Keratinocyte (primary cell): ENCODE data around the gene GFOD2. TPM values are rescaled to one million over a fixed set of nuclear protein-coding genes. Genes with fewer than 3 reads are reported as not detected.

Experiments used
- DNase-seq: peaks from one replicate; pipeline ENCODE4 v3.0.0-alpha.2; 2011; ENCODE audit warnings: low read depth, missing footprints, low spot score
- FAIRE-seq: peaks from 2 replicates; lab custom pipeline; 2011; peaks lifted over from hg19 to GRCh38; lab: Jason Lieb, UNC
- H2AFZ ChIP-seq: 2 replicates; pipeline ENCODE4 v1.6.0; 2012; ENCODE audit warnings: low read length, control low read depth, inconsistent platforms; ENCODE audit not compliant: control insufficient read depth
- H3K27ac ChIP-seq: 2 replicates; pipeline ENCODE4 v1.5.1; 2011; ENCODE audit warnings: low read length; ENCODE audit not compliant: control insufficient read depth, insufficient read depth
- H3K27me3 ChIP-seq: 3 replicates; pipeline ENCODE4 v1.6.0; 2011; ENCODE audit warnings: low read length; ENCODE audit not compliant: control insufficient read depth, insufficient read depth; ENCODE audit errors: extremely low read depth
- H3K36me3 ChIP-seq, 2 experiments: 2 replicates in 1 of 2; 3 replicates in 1 of 2; pipeline ENCODE4 v1.5.1; 2011; ENCODE audit warnings: low read length in 2 of 2, mild to moderate bottlenecking in 1 of 2; ENCODE audit not compliant: control insufficient read depth in 2 of 2, insufficient read depth in 2 of 2; ENCODE audit errors: extremely low read depth in 1 of 2
- H3K4me1 ChIP-seq: 3 replicates; pipeline ENCODE4 v1.5.1; 2011; ENCODE audit warnings: low read length; ENCODE audit not compliant: control insufficient read depth, insufficient read depth; ENCODE audit errors: extremely low read depth
- H3K4me2 ChIP-seq: 3 replicates; pipeline ENCODE4 v1.6.0; 2011; ENCODE audit warnings: low read depth, low read length; ENCODE audit not compliant: control insufficient read depth, insufficient read depth; ENCODE audit errors: extremely low read depth
- H3K4me3 ChIP-seq, 3 experiments: fragments of 200-600 bp in 1 of 3; sonication (generic) in 1 of 3; 2 replicates in 2 of 3; 3 replicates in 1 of 3; pipeline ENCODE4 v1.5.1; 2011 to 2016; ENCODE audit warnings: low read length in 3 of 3, mild to moderate bottlenecking in 3 of 3, control low read depth in 2 of 3, inconsistent platforms in 1 of 3, low read depth in 1 of 3, mixed read lengths in 1 of 3, mixed run types in 1 of 3, moderate library complexity in 1 of 3; ENCODE audit not compliant: control insufficient read depth in 2 of 3, insufficient read depth in 2 of 3; ENCODE audit errors: extremely low read depth in 1 of 3
- H3K79me2 ChIP-seq: 2 replicates; pipeline ENCODE4 v1.6.0; 2012; ENCODE audit warnings: low read length; ENCODE audit not compliant: control insufficient read depth, insufficient read depth
- H3K9ac ChIP-seq: 3 replicates; pipeline ENCODE4 v1.6.0; 2011; ENCODE audit warnings: low read length; ENCODE audit not compliant: control insufficient read depth, insufficient read depth; ENCODE audit errors: extremely low read depth
- H3K9me1 ChIP-seq: 3 replicates; pipeline ENCODE4 v1.6.0; 2011; ENCODE audit warnings: low read length; ENCODE audit not compliant: control insufficient read depth, insufficient read depth; ENCODE audit errors: extremely low read depth
- H3K9me3 ChIP-seq: 2 replicates; pipeline ENCODE4 v1.5.1; 2012; ENCODE audit warnings: low read depth, low read length; ENCODE audit not compliant: control insufficient read depth
- H4K20me1 ChIP-seq: 3 replicates; pipeline ENCODE4 v1.6.0; 2011; ENCODE audit warnings: low read length; ENCODE audit not compliant: control insufficient read depth, insufficient read depth; ENCODE audit errors: extremely low read depth
- CTCF ChIP-seq, 3 experiments: IDR thresholded peaks in 1 of 3; conservative IDR thresholded peaks in 1 of 3; optimal IDR thresholded peaks in 1 of 3; 2 replicates in 2 of 3; 3 replicates in 1 of 3; pipeline versions ENCODE3 to v1.5.1; 2011; ENCODE audit warnings: low read length in 3 of 3, mild to moderate bottlenecking in 3 of 3, moderate library complexity in 2 of 3, control low read depth in 1 of 3, inconsistent platforms in 1 of 3; ENCODE audit not compliant: insufficient read depth in 2 of 3; ENCODE audit errors: extremely low read depth in 1 of 3
- EZH2 ChIP-seq: IDR thresholded peaks from one replicate; pipeline ENCODE4 v1.6.1; 2012; ENCODE audit warnings: inconsistent platforms, mild to moderate bottlenecking, low read length, moderate library complexity
- dilution Hi-C: fragments of 300-500 bp; cut with MboI; formaldehyde crosslinking; loops from one replicate; pipeline ENCODE4 v1.7.0; 2020; ENCODE audit warnings: low sequenced_read_pairs; ENCODE audit not compliant: extremely low pct_ligation_motif_present
- polyA plus RNA-seq, 5 experiments: library from polyadenylated mRNA; depleted of rRNA in 3 of 5; stranded (reverse) in 3 of 5; stranded (forward) in 1 of 5; unstranded in 1 of 5; fragments of >200 nt; gene quantifications; 1 replicate in 1 of 5; 2 replicates in 3 of 5; 3 replicates in 1 of 5; pipeline versions ENCODE4 v1.2.1 to v1.2.3, GENCODE V29; 2011 to 2012; ENCODE audit warnings: missing spikeins in 2 of 5, low read depth in 1 of 5, low replicate concordance in 1 of 5

Gene GFOD2
- polyA plus RNA-seq, 1 donor (not counting 4 experiments of a cell fraction or from before 2014, with no cell fraction given), result 13.2 TPM

GRCh38 chr16:67657751-67658518 is 61.2 kb downstream of the GFOD2 start:
- DNase-seq (no peak), FAIRE-seq (no peak)
- no peak overlapping the region for H3K9ac ChIP-seq
- H3K27ac ChIP-seq, result no peak overlapping the region
- peaks cover 25% of the 10 kb centered on the region for H3K27me3 ChIP-seq
- H2AFZ ChIP-seq, result no peak overlapping the region
- H4K20me1 ChIP-seq, result no peaks in the 10 kb centered on the region
- H3K36me3 ChIP-seq, result peaks cover 1 to 9% of the 10 kb centered on the region in 2 experiments
- dilution Hi-C loops, result no loop called here
- TF ChIP-seq CTCF (optimal IDR thresholded peaks at IDR 0.05 in 1 of 3, IDR thresholded peaks at IDR 0.05 in 1 of 3, conservative IDR thresholded peaks at IDR 0.05 in 1 of 3; ENCODE audit: extremely low read depth in 1 of 3, insufficient read depth in 2 of 3, low read length in 3 of 3) (no peak), EZH2 (no peak)
- no peaks in the 10 kb centered on the region for H3K9me3 ChIP-seq
- H3K4me1 ChIP-seq, result peaks cover 9% of the 10 kb centered on the region
- H3K4me3 ChIP-seq, result no peak overlapping the region
- no peaks in the 10 kb centered on the region for H3K9me1 ChIP-seq
- no peak overlapping the region for H3K4me2 ChIP-seq
- H3K79me2 ChIP-seq, result peaks cover 12% of the 10 kb centered on the region

GRCh38 chr16:67657017-67657608 is 62.0 kb downstream of the GFOD2 start:
- FAIRE-seq (no peak), DNase-seq (no peak)
- H3K9ac ChIP-seq, result no peak overlapping the region
- peaks cover 0 to 4% of the 10 kb centered on the region in 2 experiments for H3K36me3 ChIP-seq
- peaks cover 12% of the 10 kb centered on the region for H3K79me2 ChIP-seq
- no peaks in the 10 kb centered on the region for H3K9me3 ChIP-seq
- no peak overlapping the region for H3K4me2 ChIP-seq
- no peak overlapping the region for H2AFZ ChIP-seq
- no peak overlapping the region for H3K27ac ChIP-seq
- no peaks in the 10 kb centered on the region for H4K20me1 ChIP-seq
- peaks cover 30% of the 10 kb centered on the region for H3K27me3 ChIP-seq
- TF ChIP-seq CTCF (optimal IDR thresholded peaks at IDR 0.05 in 1 of 3, IDR thresholded peaks at IDR 0.05 in 1 of 3, conservative IDR thresholded peaks at IDR 0.05 in 1 of 3; ENCODE audit: extremely low read depth in 1 of 3, insufficient read depth in 2 of 3, low read length in 3 of 3), result no peak
- H3K9me1 ChIP-seq, result no peaks in the 10 kb centered on the region
- H3K4me1 ChIP-seq, result peaks cover 9% of the 10 kb centered on the region
- dilution Hi-C loops, result no loop called here
- no peak overlapping the region for H3K4me3 ChIP-seq
